Lower leg skin (tissue), 3 donors: ENCODE data around the gene TFF1.

Source experiments
- POLR2A ChIP-seq, 2 donors: fragments of 450-650 bp; IDR thresholded peaks; one replicate each; pipeline ENCODE4 v1.6.1; 2016 to 2017; ENCODE audit warnings: antibody characterized with exemption in 2 of 2, mild to moderate bottlenecking in 1 of 2, moderate library complexity in 1 of 2
- TF ChIP-seq, protein P1 (sequence below), 3 donors: fragments of 450-650 bp; IDR thresholded peaks; one replicate each; pipeline ENCODE4 v1.5.1; 2016; ENCODE audit warnings: antibody characterized with exemption in 3 of 3, mild to moderate bottlenecking in 3 of 3, moderate library complexity in 2 of 3

DNA sequence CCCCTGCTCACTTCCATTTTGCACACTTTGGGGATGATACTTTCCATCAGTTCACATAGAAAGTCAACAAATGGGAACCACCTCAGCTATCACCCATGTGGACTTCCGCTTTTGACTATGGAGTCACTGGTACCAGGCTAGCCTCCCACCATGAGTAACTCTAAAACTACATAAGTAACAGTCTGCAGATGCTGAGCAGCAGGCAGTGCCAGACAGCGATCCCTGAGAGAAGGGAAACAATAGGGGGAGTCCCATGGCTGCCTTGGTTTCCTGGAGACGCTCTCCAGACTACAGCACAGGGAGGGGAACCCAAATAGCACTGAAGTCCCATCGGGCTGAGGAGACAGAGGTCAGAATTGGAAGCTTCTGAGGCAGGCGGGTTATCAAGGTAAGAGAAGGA is 12.7 kb downstream of the TFF1 start:
- TF ChIP-seq, protein P1, sequence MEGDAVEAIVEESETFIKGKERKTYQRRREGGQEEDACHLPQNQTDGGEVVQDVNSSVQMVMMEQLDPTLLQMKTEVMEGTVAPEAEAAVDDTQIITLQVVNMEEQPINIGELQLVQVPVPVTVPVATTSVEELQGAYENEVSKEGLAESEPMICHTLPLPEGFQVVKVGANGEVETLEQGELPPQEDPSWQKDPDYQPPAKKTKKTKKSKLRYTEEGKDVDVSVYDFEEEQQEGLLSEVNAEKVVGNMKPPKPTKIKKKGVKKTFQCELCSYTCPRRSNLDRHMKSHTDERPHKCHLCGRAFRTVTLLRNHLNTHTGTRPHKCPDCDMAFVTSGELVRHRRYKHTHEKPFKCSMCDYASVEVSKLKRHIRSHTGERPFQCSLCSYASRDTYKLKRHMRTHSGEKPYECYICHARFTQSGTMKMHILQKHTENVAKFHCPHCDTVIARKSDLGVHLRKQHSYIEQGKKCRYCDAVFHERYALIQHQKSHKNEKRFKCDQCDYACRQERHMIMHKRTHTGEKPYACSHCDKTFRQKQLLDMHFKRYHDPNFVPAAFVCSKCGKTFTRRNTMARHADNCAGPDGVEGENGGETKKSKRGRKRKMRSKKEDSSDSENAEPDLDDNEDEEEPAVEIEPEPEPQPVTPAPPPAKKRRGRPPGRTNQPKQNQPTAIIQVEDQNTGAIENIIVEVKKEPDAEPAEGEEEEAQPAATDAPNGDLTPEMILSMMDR (IDR thresholded peaks at IDR 0.05), result no peak
- no peak for TF ChIP-seq POLR2A (IDR thresholded peaks at IDR 0.05)
